NOMO-1 treated with DMSO at 0.1 percent for 48 hours (cell line): Measurements from ENCODE around the gene HID1.
"Not testable (repeated sequence)": the region's sequence is repeated elsewhere in the genome, so short reads cannot be mapped to it uniquely, and the experiment has no call there.

Experiments used
- DNase-seq: peaks from one replicate; lab custom pipeline; 2025; ENCODE audit not compliant: unreplicated experiment; lab: John Stamatoyannopoulos, UW

Gene HID1

GRCh38 chr17:74999523-74999922 lies 27.0 kb upstream of the HID1 start:
- no peak for DNase-seq

- no peak for DNase-seq
These were observed 26.2 kb upstream of the HID1 start for GRCh38 chr17:74998783-74999182.

GRCh38 chr17:74995847-74996246 lies 23.3 kb upstream of the HID1 start:
- peak; percentile 39 for DNase-seq

GRCh38 chr17:74994440-74994839 lies 21.9 kb upstream of the HID1 start:
- peak; percentile 46 for DNase-seq

GRCh38 chr17:74992223-74992622 lies 19.7 kb upstream of the HID1 start:
- no peak for DNase-seq

- DNase-seq = no peak
These were observed 18.1 kb upstream of the HID1 start for GRCh38 chr17:74990581-74991105.

- DNase-seq = no peak
These were observed 15.6 kb upstream of the HID1 start for GRCh38 chr17:74987909-74988711.

- DNase-seq = peak; percentile 95
These were observed 14.9 kb upstream of the HID1 start, which contains the start of gene CDR2L for GRCh38 chr17:74987418-74987908. CDR2L (plus strand) TSS chr17:74987632; CDS start chr17:74988044, 412 bp downstream.

- DNase-seq = no peak
These were observed 13.6 kb upstream of the HID1 start for GRCh38 chr17:74986206-74986576.

- DNase-seq = not testable (repeated sequence)
These were observed 10.2 kb upstream of the HID1 start for GRCh38 chr17:74982663-74983313.

GRCh38 chr17:74981979-74982662 lies 9.6 kb upstream of the HID1 start:
- peak; percentile 63 for DNase-seq

GRCh38 chr17:74981318-74981978 lies 8.9 kb upstream of the HID1 start:
- no peak for DNase-seq

- no peak for DNase-seq
These were observed 7.0 kb upstream of the HID1 start for GRCh38 chr17:74979408-74980146.

GRCh38 chr17:74978240-74978639 lies 5.7 kb upstream of the HID1 start:
- no peak for DNase-seq

- DNase-seq = no peak
These were observed 5.2 kb upstream of the HID1 start for GRCh38 chr17:74977802-74978201.

- DNase-seq = no peak
These were observed 3.4 kb upstream of the HID1 start for GRCh38 chr17:74975943-74976342.

GRCh38 chr17:74972973-74973328 lies 392 bp upstream of the HID1 start:
- no peak for DNase-seq

- DNase-seq = no peak
These were observed 785 bp downstream of the HID1 start for GRCh38 chr17:74971842-74972106.

GRCh38 chr17:74971069-74971841 lies 1.3 kb downstream of the HID1 start:
- no peak for DNase-seq

GRCh38 chr17:74970395-74970794 lies 2.2 kb downstream of the HID1 start:
- no peak for DNase-seq
